Measurements from ENCODE around the gene SAA2. TPM values are rescaled to one million over a fixed set of nuclear protein-coding genes. Genes with fewer than 3 reads are reported as not detected.
"Not testable (repeated sequence)": the region's sequence is repeated elsewhere in the genome, so short reads cannot be mapped to it uniquely, and the experiment has no call there.

Gene SAA2
- polyA plus RNA-seq, 5 donors: 0.10 to 0.24 (median 0.18) TPM; not detected in 2

DNA sequence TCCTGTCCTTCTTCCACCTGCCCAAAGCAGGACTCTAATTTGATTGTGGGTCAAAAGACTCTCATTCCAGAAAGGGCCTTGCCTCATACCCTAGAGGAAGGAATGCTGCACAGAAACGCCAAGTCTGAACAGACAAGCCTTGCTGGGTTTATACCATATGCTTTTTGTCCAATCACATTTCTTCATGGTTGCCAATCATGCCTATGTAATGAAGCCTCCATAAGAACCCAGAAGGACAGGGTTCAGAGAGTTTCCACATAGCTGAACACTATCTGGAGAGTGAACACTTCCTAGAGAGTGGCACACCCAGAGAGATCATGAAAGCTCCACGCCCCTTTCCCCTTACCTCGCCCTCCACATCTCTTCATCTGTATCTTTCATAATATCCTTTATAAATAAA is 4.8 kb upstream of the SAA2 start:
- DNase-seq: no peak

DNA sequence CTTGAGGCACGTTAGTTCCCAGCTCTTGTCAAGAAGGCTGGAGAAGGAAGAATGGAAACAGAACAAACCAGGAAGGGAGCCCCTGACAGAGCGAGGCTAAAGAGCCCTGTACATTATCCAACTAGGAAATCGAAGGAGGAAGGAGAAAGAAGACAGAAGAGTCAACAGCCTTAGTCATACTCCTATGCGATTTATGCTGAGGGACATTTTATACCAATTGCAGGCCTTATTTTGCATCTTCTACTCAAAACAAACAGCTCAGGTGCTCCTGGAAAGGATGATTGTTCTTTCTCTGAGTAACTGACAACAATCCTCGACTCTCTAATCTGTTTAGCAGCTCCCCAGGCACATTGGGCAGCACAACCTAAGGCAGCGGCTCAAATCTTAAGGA is 1.3 kb downstream of the SAA2 start:
- not testable (repeated sequence) for DNase-seq

DNA sequence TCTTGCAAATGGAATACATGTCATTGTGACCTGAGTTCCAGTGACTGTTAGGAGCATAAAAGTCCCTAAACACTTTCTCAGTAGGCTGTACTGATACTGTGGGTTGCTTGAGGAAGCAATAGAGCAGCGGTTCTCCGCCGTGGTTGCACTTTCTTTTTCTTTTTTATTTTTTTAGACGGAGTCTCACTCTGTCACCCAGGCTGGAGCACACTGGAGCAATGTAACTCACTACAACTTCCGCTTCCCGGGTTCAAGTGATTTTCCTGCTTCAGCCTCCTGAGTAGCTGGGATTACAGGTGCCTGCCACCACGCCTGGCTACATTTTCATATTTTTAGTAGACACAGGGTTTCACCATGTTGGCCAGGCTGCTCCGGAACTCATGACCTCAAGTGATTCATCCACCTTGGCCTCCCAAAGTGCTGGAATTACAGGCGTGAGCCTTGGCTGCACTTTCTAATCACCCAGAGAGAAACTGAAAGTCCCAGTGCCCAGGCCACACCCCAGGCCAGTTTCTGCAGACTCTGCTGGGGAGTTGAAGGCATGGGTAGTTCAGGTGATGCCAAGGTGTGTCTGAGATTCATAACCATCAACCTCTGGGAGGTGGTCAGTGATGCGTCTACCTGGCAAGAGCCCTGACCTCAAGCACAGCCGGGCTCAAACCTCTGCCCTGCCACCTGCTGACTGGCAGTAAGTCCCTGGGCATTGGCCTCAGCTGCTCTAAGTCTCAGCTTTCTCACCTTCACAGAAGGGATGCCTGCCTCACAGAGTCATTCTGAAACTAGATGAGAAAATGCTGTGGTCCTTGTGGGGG is 1.9 kb downstream of the SAA2 start:
- DNase-seq: not testable (repeated sequence)

DNA sequence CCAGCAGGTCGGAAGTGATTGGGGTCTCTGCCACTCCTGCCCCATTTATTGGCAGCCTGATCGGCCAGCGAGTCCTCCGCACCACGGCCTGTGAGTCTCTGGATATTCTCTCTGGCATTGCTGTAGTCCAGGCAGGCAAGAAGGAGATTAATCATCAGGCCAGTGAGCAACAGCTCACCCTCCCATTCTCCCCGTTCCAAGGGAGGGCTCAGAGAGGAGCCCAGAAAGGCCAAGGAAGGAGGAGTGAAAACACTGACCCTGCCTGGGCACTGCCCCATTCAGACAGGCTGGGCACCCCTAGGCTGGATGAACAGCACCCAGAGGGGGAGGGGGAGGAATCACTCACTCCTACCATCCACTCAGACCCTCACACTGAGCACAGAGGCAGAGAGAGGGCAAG is 3.1 kb downstream of the SAA2 start:
- no peak for DNase-seq

DNA sequence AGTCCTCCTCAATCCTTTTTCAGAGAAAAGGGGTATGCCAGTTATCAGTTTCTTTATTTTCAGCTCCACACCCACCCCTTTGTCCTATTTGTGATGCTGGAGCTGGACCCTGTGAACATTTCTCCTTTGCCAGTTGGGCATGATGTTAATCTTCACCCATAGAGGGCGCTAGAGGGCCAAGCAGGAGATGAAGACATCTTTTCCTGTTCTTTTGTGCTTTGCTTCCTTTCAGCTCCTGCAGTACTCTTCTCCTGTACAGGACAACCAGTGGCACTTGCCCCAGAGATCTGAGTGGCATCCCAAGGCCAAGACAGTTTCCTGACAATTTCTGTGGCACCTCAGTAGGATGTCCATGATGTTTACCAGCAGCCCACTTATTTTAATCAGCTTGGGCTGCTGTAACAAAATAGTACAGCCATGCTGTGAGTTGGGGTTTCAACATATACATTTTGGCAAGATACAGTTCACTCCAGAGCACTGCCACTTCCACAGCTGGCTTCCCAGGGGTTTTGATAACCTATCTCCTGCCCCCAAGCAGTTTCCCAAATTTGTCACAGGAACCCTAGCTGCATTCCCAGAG is 4.6 kb downstream of the SAA2 start:
- DNase-seq: peak in 1 of 2 donors; percentile 4

DNA sequence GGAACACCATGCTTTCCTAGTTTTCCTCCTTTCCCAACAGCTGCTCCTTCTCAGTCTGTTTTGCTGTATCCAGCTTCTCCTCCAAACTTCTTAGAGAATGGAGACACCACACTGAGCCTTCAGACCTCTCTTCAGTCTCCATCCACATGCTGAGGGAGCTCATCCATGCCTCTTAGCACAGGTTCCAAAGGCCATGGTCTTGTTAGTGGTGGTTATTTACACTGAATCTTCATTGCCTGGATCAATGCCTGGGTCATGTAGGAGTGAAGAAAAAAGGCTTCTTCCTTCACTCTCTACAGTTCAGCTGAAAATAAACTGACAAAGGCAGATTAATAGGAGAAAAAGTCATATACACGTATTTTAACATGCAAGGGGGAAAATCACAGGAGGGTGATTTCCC is 8.8 kb downstream of the SAA2 start:
- DNase-seq: no peak

DNA sequence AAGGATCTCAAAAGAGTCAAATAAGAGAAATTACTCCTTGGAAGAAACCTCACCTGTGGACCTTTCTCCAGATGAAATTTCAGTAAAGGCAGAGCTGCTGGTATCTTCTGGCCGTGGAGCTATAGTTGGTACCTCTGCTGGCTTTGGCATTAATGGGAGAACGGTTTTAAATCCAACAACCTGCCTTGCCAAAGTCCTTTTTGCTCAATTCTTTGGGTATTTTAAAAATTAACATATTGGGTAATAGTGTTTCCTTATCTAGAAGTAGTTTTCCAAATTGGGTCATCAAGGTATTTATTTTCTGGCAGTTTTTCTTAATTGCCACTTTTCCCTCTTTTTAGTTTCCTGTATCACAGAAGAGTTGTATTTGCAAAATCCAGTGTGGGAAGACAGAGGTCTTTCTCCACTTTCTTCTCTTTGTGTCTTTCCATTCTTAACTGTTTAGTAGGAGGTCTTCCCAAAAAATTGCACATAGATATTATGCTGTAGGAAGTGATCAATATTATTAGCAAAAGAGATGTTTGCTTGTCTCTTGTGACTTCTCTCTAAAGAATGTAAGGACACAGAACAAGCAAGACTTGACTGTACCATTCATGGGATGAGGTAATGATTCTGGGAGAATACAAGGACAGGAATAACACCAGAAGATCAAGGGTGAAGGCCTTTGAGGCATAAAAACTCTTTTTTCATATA is 11.7 kb downstream of the SAA2 start, which contains the start of gene SAA4:
Gene SAA4 (minus strand): TSS at position 139 of the 693 bp plus-strand sequence. CDS start 876 bp downstream, outside the sequence.
- no peak for DNase-seq

DNA sequence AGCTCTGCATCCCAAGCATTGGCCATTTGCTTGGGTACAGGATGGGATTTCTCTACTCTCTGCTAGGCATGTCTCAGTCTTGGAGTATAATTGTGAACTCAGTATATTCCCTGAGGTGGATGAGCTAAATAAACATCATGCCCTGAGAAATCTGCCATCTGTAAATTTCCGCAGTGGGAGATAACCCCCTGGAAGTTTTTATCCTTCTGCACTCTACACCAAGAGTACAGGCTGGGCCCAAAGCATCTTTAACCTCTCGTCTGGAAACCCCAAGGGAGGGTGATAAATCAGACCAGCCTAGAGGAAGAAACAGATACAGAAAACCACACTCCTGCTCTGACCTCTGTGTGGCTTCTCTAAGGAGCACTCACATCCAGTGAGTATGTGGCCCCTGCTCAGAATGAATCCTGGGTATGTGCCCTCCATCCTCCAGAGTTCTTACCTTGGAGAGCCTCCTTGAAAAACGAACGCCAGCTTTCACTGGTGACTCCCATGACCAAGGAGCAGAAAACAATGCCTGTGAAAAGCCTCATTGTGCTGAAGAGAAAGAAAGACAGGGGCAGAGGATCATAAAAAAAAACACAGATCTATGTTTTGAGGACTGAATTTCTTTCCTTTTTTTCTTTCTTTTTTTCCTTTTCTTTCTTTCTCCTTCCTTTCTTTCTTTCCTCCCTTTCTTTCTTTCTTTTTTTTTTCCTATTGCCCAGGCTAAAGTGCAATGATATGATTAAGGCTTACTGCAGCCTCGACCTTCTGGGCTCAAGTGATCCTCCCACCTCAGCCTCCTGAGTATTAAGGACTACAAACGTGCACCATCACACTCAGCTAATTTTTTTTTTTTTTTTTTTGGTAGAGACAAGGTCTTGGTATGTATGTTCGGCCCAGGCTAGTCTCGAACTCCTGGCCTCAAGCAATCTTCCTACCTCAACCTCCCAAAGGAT is 12.8 kb downstream of the SAA2 start:
- DNase-seq: no peak

DNA sequence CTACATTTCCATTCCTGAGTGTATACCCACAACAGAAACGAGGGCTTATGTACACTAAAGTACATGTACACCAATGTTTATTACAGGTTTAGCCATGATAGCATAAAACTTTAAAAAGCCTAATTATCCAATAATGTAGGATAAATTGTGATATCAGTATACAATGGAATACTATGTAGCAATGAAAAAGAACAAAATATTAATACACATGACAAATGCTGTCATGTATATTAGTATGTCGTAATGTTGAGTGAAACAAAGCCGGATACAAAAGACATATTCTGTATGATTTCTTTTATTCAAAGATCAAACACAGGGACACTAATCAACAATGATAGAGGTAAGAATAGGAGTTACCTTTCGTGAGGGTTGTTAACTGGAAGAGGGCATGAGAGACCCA is 14.6 kb downstream of the SAA2 start:
- DNase-seq: no peak

DNA sequence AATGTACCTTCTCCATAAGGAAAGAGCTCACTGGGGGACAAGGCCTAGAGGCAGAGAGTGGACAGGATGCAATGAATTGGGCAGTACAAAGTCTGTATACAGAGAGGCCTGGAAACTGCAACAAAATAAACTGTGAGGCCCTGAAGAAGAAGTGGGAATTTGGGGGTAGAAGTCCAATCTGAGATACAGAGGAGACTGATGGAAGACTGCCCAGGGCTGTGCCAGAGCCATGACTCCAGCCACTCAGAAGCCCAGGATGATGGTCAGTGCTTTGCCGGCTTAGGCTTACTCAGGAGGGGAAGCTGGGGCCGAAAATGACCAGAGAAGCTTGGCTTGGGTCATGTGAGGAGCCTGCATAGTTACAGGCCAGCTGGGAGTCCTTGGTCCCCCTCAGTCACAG is 17.6 kb downstream of the SAA2 start:
- no peak for DNase-seq

DNA sequence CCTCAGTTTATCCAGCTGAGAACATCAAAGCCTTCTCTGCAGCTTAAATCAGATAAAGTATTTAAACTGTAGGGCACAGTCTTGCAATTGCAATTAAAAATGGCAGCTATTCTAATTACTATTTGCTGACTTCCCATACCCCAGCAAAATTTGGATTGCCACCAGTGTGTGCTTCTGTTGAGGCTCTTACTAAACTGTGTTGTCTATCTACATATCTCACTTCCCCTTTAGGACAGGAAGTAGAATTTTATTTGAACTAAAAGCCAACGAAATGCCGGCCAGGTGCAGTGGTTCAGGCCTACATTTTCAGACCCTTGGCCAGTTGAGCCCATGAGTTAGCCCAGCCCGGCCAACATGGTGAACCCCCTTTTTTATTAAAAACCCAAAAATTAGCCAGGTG is 19.0 kb downstream of the SAA2 start:
- DNase-seq: no peak

DNA sequence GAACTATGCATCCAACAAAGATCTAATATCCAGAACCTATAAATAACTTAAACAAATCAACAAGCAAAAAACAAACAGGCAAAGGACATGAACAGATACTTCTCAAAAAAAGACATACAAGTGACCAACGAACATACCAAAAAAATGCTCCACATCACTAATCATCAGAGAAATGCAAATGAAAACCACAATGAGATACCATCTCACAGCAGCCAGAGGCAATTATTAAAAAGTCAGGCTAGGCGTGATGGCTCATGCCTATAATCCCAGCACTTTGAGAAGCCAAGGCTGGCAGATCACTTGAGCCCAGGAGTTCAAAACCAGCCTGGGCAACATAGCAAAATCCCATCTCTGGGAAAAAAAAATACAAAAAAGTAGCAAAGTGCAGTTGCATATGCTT is 22.6 kb downstream of the SAA2 start:
- DNase-seq: no peak

DNA sequence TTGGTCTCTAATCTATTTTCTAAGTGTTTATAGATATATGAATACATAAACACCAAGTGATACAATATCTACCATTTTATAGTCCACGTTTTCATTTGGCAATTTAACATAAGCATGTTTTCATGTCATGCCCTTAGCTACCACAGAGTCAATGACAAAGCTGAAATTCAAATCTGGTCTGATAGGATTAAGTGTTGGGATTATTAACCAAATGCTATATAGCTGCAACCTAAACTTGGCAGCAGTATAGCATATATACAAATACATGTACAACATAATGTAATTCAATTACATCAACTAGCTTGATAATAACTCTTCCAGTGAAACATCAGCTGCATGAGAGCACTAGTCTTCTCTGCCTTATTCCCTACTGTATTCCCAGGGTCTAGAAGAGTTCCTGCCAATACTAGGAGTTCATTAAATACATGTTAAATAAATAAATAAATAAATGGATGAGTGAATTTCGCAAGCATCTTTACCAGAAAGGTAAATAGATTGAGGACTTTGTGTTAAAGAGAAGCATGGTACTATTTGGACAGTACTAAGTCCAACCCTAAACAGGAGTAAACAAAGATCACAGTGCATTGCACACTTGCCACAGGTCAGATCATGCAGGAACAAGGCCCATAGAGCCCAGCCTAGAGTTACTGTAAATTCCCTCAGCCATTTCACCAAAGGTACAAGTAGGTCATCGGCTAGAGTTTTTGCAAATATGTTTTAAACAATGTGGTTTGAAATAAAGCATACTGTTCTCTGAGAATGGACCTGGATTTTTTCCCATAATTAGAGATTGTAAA is 24.7 kb downstream of the SAA2 start:
- DNase-seq: peak; percentile 25 to 30

DNA sequence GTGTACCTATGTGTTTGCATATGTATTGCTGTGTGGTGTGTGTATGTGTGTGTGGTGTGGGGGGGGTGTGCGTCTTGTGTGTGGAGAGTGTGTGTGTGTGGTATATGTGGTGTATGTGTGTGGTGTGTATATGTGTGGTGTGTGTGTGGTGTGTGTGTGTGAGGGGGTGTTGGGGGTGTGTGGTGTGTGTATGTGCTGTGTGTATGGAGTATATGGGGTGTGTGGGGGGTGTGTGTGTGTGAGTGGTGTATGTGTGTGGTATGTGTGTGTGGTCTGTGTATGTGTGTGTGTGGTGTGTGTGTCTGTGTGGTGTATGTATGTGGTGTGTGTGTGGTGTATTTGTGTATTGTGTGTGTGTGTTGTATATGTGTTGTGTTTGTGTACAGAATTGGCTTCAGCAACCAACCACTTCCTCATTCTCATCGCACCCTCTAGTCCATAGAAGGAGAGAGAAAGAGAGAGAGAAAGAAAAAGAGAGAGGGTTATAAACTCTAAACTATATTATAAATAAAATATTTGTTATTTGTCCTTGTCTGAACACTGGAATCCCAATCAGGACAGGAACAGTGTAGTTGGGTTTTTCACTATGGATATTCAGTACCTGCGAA is 25.6 kb downstream of the SAA2 start:
- DNase-seq: no peak

DNA sequence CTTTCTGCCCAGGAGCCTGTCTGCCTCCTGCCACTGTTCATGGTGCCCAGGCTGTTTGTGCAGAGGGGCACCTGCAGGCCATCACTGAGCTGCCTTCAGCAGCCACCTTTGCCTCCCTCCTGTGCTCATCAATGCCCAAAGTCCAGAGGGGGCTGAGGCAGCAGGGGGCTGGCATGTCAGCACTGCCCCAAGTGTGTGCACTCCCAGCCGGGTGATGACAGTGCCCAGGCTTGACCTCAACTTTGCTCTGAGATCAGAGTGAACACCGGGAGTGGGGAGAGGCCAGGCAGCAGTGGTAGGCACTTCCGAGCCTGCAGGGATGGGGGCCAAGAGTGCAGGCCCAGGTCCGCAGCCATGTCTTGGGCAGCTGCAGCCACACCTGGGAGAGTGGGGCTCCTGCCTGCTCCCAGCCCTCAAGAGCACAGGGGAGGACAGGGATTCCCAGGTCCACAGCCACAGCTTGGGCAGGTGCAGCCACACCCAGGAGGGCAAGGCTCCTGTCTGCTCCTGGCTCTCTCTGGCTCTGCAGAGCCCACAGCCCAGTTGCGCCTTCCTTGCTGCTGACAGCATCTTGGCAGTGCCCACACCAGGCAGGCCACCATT is 27.1 kb downstream of the SAA2 start:
- no peak for DNase-seq

DNA sequence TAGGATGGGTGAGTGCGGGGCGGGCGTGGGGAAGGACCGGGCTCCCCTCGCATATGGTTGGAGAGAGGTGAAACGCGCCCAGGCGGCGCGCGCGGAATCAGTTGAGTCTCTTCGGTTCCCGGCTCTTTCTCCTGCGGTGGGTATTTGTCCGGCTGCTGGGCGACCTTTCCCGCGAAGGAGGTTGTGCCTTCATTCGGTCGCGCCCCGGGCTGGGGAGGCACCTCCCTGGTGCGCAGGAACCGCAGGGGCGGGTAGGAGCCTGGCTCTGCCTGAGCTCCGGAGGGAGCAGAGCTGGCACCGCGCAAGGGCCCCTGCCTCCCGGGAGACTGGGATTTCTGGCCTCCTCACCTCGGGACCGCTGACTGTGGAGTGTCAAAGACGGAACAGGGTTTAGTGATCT is 39.4 kb downstream of the SAA2 start:
- no peak for DNase-seq

DNA sequence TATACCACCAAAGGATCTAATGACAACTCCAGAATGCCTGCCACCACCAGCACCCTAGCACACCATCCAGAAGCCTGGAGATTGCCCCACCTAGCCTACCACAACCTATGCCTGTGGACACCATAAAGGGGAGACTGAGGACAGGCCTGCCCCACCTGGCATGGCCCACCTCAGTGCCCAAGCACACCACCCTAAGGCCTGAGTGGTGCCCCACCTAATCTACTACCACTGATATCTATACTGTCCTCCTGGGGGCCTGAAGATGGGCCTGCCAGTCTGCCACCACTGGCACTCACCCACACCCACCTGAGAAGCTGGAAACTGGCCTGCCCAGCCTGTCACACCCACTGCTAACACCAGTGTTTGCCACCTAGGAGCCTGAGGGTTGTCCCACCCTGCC is 43.7 kb downstream of the SAA2 start:
- no peak for DNase-seq

DNA sequence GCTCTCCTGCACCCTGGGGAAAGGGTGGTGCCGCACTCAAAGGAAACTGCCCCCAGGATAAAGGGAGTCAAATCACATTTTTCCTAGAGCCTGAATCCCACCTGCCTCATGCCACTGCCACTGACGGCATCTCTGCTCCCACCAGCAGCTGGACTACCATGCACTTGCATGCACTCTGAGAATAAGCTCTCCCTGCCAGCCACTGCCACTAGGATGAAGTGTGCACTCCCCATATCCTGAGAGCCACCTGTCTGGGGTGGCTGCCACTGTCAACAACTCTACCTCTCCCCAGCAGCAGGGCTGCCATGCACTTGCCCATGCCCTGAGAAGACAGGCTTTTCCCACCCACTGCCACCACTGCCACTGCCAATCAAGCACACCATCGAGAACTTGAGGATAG is 44.2 kb downstream of the SAA2 start:
- no peak for DNase-seq

DNA sequence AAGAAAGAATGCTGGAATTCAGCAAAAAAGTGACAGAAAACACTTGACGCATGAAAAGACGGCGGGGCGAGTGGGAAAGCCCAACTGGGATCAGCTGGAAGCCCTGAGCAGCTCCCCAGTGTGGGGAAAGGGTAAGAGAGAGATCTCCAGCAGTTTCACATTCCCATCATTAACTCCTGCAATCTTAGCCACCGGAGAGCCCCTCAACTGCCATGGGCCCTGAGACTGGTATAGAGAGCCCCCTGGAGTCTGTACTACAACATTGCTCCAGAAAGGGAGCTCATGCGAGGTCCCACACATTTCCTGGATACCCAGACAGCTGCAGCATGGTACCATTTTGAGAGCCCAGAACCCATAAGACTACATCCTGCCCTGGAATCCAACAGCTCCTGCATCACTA is 44.7 kb downstream of the SAA2 start:
- no peak for DNase-seq

DNA sequence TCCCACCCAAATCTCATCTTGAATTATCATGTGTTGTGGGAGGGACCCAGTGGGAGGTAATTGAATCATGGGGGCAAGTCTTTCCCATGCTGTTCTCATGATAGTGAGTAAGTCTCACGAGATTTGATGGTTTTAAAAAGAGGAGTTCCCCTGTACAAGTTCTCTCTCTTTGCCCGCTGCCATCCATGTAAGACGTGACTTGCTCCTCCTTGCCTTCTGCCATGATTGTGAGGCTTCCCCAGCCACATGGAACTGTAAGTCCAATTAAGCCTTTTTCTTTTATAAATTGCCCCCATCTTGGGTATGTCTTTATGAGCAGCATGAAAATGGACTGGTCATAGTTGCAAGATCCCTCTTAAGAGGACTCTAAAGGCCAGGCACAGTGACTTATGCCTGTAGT is 50.7 kb downstream of the SAA2 start:
- DNase-seq: not testable (repeated sequence)

Measured in right lung (tissue), 5 donors.